Adrenal gland (tissue), 12 donors: ENCODE results near the gene PBX1. TPM values are rescaled to one million over a fixed set of nuclear protein-coding genes. Genes with fewer than 3 reads are reported as not detected.

Experiments
- DNase-seq, 7 donors: peaks; one replicate each; pipeline ENCODE4 v3.0.0-alpha.2; 2019 to 2020
- H3K27ac ChIP-seq, 5 donors: fragments of 200-600 bp; sonication (generic) in 4 of 5; 1 replicate in 3 of 5; 2 replicates in 2 of 5; pipeline versions ENCODE4 v1.5.1 to v1.8.0; 2016 to 2020; ENCODE audit warnings: mild to moderate bottlenecking in 1 of 5
- H3K27me3 ChIP-seq: fragments of 200-600 bp; 2 replicates; pipeline ENCODE4 v1.8.0; 2021
- H3K36me3 ChIP-seq, 2 donors: fragments of 200-600 bp; replicated peaks in 1 of 2; 1 replicate in 1 of 2; 2 replicates in 1 of 2; pipeline versions ENCODE4 v1.5.1 to v1.8.0; 2018 to 2022
- H3K4me1 ChIP-seq, 2 donors: fragments of 200-600 bp; replicated peaks in 1 of 2; 1 replicate in 1 of 2; 2 replicates in 1 of 2; pipeline versions ENCODE4 v1.5.1 to v1.8.0; 2018 to 2021
- H3K4me3 ChIP-seq, 4 donors: fragments of 200-600 bp; sonication (generic) in 3 of 4; one replicate each; pipeline ENCODE4 v1.5.1; 2016 to 2018
- H3K9me3 ChIP-seq, 3 donors: fragments of 200-600 bp; sonication (generic) in 1 of 3; replicated peaks in 1 of 3; 1 replicate in 2 of 3; 2 replicates in 1 of 3; pipeline versions ENCODE4 v1.5.1 to v1.8.0; 2016 to 2021
- CTCF ChIP-seq, 6 experiments: fragments of 450-650 bp in 4 of 6; fragments of 200-600 bp in 2 of 6; sonication (generic) in 1 of 6; IDR thresholded peaks; 1 replicate in 5 of 6; 2 replicates in 1 of 6; pipeline versions ENCODE4 v1.5.1 to v1.8.0; 2016 to 2021; ENCODE audit warnings: antibody characterized with exemption in 6 of 6, mild to moderate bottlenecking in 2 of 6, moderate library complexity in 1 of 6
- POLR2A ChIP-seq, 2 donors: fragments of 450-650 bp; IDR thresholded peaks; one replicate each; pipeline ENCODE4 v1.6.1; 2017; ENCODE audit warnings: antibody characterized with exemption in 2 of 2, mild to moderate bottlenecking in 2 of 2, moderate library complexity in 1 of 2
- WGBS, 4 donors: extraction: QIAGEN DNeasy Blood & Tissue Kit in 2 of 4; methylation state at CpG; one replicate each; pipeline versions ENCODE4 v1.1.5 to v1.1.7; 2013 to 2017; 5-methylcytosine and 5-hydroxymethylcytosine counted together
- intact Hi-C, 2 donors: fragments of 100-400 bp; cut with DNase I; formaldehyde crosslinking; loops; one replicate each; pipeline versions ENCODE4 v1.14.1 to v1.15.0; 2022 to 2023
- polyA plus RNA-seq, 3 donors: library from polyadenylated mRNA; stranded (reverse); fragments of 200-250 nt in 2 of 3; fragments of 350-450 nt in 1 of 3; fragmentation: Illumina TruSeq in 1 of 3; extraction: RNeasy Lipid Tissue Mini Kit (QIAGEN cat#74804) in 1 of 3; gene quantifications; one replicate each; pipeline ENCODE4 v1.2.3, GENCODE V29; 2013 to 2014
- total RNA-seq, 9 donors: library from RNA; depleted of rRNA in 4 of 9; stranded (reverse); fragments of >200 nt in 4 of 9; fragments of 120-200 nt in 1 of 9; fragmentation: NEBNext Ultra II Directional in 1 of 9; extraction: Animal tissue kit (Norgen Biotek cat#: 25700) in 1 of 9; gene quantifications; one replicate each; pipeline versions ENCODE4 v1.1.0 to v1.2.4, GENCODE V29; 2013 to 2023
- donor health status: healthy with polysubstance abuse.
- donor health status: Bipolar disorder and iron deficiency.
- donor health status: DM: yes; HTN: yes; CAD: no.
- donor health status: DM: no; HTN: no; CAD: no.
- donor health status: DM: no; HTN: no; CAD: no.
- donor health status: DM: yes; HTN: yes; CAD: no.

Gene PBX1
- total and polyA plus RNA-seq, 12 donors: 13.0 to 294 (median 99.3) TPM

- intact Hi-C loops: no loop called here
- no peak for DNase-seq
- WGBS, 4 donors: 61 to 80% (median 72%) methylated on average over 8 of the region's 8 CpGs
- Histone ChIP-seq H3K9me3 (no peaks in the 10 kb centered on the region), H3K4me1 (peaks cover 22 to 62% of the 10 kb centered on the region in 2 donors), H3K36me3 (no peaks in the 10 kb centered on the region), H3K27me3 (no peaks in the 10 kb centered on the region), H3K4me3 (no peak overlapping the region), H3K27ac (peak overlapping the region in 2 of 5 donors; percentile 24 to 59)
- TF ChIP-seq CTCF (IDR thresholded peaks at IDR 0.05) (no peak), POLR2A (IDR thresholded peaks at IDR 0.05) (no peak)
These were observed 63.3 kb downstream of the PBX1 start for GRCh38 chr1:164622068-164622845.

- no peak for DNase-seq
- Histone ChIP-seq H3K9me3 (no peaks in the 10 kb centered on the region), H3K27ac (no peak overlapping the region), H3K27me3 (no peaks in the 10 kb centered on the region), H3K4me1 (peaks cover 14 to 46% of the 10 kb centered on the region in 2 donors), H3K36me3 (no peaks in the 10 kb centered on the region), H3K4me3 (no peak overlapping the region)
- WGBS, 4 donors: 47 to 85% (median 78%) methylated on average over 1 of the region's 1 CpG
- intact Hi-C loops: no loop called here
- TF ChIP-seq POLR2A (IDR thresholded peaks at IDR 0.05) (no peak), CTCF (IDR thresholded peaks at IDR 0.05) (no peak)
These were observed 64.8 kb downstream of the PBX1 start for GRCh38 chr1:164623805-164624204.

- Histone ChIP-seq H3K9me3 (no peaks in the 10 kb centered on the region), H3K27ac (no peak overlapping the region), H3K4me1 (peaks cover 8 to 40% of the 10 kb centered on the region in 2 donors), H3K36me3 (no peaks in the 10 kb centered on the region), H3K27me3 (no peaks in the 10 kb centered on the region), H3K4me3 (no peak overlapping the region)
- intact Hi-C loops: no loop called here
- WGBS, 4 donors: 76 to 81% (median 79%) methylated on average over 1 of the region's 1 CpG
- no peak for DNase-seq
- no peak for TF ChIP-seq POLR2A (IDR thresholded peaks at IDR 0.05)
- no peak for TF ChIP-seq CTCF (IDR thresholded peaks at IDR 0.05)
These were observed 65.4 kb downstream of the PBX1 start for GRCh38 chr1:164624400-164624799.

DNA sequence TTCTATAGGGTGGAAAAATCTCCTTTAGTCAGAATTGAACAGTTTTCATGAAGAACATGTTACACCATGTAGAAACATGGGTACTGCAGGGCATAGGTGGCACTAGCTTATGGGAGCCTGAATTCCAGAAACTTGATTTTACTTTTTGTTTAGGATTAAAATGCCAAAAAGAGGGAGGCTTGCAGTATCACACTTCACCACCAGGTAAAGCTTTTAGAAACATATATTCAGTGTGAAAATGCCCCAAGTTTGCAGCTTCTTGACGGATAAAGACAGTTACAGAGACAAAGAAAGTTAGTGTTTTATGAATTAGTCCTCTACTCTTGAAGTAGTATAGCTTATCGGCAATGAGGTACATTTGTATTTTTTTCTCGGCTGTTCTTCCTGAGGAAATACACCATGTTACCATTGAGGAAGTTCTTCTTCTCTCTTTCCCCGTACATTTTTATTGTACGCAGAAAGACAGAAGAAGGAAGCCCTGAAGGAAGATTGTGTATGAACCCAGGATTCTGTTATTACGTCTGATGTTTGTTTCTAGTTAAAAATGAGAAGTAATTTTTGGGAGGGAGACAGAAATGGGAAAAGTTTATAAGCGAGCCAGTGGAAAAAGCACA lies 66.1 kb downstream of the PBX1 start:
- Histone ChIP-seq H3K27ac (no peak overlapping the region), H3K9me3 (no peaks in the 10 kb centered on the region), H3K36me3 (no peaks in the 10 kb centered on the region), H3K27me3 (no peaks in the 10 kb centered on the region), H3K4me1 (peaks cover 5 to 36% of the 10 kb centered on the region in 2 donors), H3K4me3 (no peak overlapping the region)
- TF ChIP-seq CTCF (IDR thresholded peaks at IDR 0.05) (peak in 5 of 6 experiments; percentile 6 to 41 (median 32)), POLR2A (IDR thresholded peaks at IDR 0.05) (no peak)
- intact Hi-C loops: no loop called here
- DNase-seq: no peak
- WGBS, 4 donors: 62 to 75% (median 64%) methylated on average over 7 of the region's 7 CpGs
